NK-92 (cell line): ENCODE results near the gene PPP1R12B.
"Not testable (repeated sequence)": the region's sequence is repeated elsewhere in the genome, so short reads cannot be mapped to it uniquely, and the experiment has no call there.

Experiments
- DNase-seq: peaks from one replicate; lab custom pipeline; 2025; ENCODE audit not compliant: unreplicated experiment; lab: John Stamatoyannopoulos, UW

The PPP1R12B gene

DNA sequence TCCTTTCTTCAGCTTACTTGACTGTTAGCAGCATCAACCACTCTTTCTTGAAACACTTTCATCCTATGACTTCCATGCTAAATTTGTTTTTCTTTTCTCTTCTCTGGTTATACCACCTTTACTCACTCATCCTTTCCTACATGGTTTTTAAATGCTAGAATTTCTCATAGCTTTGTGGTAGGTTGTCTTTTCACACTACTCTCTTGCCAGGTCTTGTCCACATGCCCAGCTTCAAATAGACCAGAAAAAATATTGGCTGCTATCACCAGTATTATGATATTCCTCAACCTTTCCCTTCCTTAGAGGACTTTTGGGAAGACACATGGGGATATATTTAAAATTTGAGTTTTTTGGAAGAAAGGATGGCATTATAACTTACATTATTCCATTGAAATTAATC, 48.8 kb downstream of the PPP1R12B start:
- no peak for DNase-seq

DNA sequence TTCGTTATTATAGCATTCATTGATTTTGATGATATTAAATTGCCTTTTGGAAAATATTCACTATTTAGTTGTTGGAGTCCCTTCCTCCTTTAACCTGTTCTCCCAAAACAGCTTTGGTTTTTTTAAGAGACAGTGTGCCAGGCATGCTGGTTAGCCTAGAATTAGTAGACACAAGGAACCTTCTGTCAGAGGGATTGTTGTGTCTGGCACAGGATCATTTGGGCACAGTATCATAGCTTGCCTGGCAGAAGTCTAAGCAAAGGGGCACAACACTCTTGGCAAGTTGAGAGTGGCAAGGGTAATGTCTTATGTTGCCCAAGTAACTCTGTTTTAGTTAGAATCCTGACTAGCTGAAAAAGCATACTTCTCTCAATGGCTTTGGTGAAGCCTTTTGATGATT, 49.9 kb downstream of the PPP1R12B start:
- not testable (repeated sequence) for DNase-seq

DNA sequence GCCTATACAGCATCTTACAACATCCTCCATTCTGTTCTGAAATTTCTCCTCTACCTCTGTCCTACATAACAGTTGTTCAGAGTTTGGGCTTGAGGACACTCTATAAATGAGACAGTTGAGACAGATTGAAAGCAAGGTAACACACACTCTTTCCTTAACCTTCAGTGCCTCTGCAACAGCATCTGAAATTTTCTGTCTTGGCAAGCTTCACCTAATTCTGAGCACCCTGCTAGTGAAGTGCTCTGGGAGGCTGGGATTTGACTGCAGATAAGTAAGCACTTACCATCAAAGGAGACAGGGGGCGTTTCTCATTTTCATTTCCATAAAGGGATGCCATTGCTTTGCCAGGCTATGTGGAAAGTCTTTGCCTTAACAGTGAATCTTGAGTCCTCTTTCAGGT, 53.3 kb downstream of the PPP1R12B start:
- DNase-seq, result not testable (repeated sequence)

DNA sequence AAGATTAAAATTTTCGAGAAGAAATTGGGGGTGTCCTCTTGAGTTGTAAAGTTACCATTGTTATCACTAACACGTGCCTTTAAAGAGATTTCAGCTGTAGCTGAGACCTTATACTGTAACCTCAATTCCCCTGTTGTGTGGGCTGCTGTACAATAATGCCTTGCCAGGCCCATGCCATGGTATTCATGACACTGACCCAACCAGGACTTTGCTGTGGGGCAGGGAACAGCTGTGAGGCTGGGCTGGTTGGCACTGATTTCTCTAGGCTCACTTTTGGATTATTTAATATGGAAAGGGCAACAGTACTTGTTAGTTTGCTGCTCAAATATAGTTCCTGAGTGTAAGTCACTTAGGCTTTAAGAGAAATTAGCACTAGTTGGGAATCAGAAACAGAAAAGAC, 54.9 kb downstream of the PPP1R12B start:
- DNase-seq, result not testable (repeated sequence)

DNA sequence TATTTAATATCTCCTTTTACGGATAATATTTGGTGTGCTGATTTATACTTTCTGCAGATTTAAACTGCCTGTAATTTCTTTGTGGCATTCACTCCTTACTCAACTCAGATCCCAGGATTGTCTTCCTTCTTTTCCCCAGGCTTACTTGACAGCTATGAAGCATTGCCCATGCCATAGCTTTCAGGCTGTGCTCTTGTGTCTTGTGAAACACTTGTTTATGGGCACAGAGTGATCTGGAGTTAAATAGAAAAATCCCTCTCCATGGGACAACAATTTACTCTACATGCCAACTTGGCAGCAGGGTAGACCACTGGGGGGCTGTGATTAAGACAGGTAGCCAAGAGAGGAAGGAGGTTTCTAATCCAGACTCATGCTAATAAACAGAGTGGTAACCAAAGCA, 57.4 kb downstream of the PPP1R12B start:
- DNase-seq, result no peak

DNA sequence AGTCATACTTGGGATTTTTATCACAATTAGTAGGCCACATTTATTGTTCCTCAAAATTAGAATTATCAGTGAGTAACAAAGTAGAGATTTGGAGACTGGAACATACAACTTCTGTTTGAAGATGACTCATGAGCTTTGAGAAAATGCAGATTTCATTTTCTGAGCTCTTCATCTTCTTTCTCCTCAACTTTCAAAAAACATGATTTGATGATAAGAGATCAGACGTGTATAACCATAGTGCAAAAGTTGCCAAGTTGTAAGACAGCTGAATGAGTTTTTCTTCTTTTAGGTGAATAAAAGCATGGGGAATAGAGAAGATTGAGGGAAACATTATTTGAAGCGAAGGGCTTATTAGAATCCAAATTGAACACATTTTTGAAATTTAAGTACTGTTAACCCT, 58.4 kb downstream of the PPP1R12B start:
- DNase-seq, result not testable (repeated sequence)

DNA sequence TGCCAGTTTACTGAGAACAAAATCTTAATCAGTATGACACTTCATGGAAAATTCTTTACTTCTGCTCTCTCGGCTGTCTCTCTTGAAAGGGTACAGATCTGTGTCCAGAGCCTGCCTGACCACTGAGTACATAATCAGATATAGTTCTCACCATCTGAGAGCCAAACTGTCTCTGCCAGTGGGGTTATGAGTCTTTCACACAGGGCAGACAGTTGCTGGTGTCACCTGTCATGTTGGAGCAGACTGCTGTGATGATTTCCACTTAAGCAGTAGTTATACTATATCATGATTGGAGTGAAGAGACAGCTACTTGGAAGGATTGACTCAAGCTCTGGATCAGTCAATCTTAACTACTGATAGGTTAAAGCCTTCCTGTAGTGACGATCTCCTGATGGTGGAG, 58.9 kb downstream of the PPP1R12B start:
- not testable (repeated sequence) for DNase-seq

DNA sequence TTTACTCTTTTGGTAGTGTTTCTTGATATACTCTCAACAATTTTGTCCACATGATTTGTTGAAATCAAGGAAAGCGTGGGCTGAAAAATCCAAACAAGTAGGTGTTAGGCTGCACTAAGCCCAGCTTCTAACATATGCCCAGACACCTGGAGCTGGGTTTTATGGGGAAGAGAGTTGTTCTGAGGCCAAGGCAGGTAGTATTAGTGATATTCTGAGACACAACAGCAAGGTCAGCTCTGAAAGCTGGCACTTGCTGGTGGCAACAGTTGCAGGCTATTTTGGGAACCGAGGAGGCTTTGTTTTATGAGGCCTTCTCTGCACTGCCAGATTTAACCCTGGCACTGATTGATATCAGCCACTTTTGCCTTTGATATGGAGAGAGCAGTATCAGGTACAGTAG, 61.8 kb downstream of the PPP1R12B start:
- not testable (repeated sequence) for DNase-seq

DNA sequence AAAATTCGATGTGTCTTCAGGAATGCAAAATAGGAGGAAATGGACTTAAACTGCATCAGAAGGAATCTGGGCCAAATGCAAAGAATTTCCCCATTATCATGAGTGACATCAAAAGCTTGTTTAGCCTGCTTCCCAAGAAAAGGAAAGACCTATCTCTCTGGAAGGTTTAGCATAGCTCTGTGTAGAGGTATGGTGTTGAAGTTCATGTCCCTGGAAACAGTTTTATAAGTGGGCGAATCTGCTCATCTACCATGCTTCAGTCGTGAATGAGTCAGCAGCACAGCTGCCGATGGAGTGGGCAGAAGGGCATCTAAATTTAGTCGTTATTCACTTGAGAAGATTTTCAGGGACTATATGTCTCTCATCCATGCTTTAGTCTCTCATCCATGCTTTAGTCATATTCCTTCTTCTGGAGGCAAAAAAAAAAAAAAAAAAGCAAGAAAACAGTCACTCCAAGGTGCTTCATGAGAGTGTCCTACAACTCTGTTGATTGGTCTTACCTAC, 62.4 kb downstream of the PPP1R12B start:
- DNase-seq, result not testable (repeated sequence)

DNA sequence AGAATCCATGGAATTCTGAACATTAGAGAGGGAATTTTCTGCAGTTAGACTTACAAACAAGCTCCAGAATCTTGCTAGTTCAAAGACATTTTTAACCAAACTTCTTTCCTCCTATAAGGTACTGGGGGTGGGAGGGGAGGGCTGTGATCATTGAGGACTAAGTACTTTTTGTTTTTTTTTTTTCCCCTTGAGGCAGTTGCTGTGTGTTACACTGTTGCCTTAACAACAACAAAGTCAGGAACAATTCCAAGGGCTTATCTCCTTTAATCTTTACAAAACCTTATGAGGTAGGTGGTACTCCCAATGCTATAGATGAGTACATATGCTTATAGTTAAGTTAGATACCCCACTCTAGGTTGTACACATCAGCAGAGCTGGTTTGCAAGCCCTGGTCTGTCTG, 62.9 kb downstream of the PPP1R12B start:
- no peak for DNase-seq

DNA sequence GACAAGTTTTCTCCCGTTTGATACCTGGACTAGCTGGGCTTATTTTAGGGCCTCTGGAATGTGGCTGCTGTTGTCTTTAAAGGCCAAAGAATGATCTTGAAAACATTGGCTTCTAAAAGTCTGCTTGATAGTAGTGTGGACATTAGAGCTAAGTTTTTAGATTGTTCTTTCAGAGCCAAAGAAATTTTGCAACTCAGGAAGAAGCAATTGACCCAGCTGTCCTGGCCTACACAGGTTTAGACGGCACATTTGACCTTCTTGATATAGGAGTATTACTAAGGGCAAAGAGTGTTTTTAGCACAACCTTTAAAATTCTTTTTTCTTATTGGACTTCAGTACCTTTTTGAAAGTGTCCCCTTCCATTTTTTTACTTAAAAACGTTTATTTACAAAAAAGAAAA, 63.9 kb downstream of the PPP1R12B start:
- DNase-seq, result not testable (repeated sequence)

DNA sequence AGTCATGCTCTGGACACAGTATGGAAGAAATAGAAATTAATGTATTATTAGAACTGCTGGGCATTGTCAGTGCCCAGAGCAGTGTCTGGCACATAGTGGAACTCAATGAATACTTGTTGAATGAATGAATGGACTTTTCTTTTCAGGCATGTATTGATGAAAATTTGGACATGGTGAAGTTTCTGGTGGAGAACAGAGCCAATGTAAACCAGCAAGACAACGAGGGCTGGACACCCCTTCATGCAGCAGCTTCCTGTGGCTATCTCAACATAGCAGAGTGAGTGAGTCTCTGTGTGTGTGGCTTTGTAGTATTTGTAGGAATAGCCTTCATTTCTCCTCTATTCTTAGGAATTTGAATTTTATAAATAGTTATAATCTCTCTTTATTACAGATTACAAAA, 68.1 kb downstream of the PPP1R12B start:
- no peak for DNase-seq

DNA sequence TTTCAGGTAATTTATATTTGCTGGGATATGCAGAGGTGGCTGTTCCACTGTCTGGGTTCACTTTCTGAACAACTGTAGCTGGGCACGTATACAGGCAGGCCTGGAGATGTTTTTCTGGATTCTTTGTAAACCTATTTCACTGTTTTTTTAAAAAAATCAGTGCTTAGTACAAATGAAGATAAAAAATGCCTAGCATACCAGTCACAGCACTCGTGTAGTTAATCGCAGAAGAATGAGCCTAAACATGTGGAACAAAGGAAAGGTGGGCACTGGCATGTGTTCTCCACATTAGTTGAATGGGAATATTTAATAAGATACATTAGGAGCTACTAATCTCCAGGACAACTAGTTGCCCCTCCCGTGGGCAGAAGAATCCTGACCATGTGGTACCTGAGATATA, 68.6 kb downstream of the PPP1R12B start:
- DNase-seq, result not testable (repeated sequence)

DNA sequence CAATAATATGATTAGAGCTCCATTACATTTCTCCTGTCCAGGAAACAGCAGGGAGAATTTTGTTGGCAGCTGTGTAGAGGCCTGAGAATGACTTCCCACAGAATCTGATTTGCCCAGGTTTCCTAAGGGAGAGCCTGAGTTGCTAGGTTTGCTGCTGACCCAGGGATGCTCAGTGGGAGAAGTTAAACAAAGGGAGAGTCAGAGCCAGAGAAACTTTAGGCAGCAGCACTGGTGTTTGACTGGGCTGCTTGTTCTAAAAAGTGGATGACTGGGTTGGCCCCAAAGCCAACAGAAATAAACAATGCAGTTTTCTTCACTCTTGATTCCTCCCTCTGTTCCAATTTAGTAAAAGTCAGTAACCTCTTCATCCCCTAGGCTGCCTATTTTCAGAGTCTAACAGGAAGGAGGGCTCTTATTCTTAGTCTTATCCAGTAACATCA, 69.3 kb downstream of the PPP1R12B start:
- DNase-seq, result not testable (repeated sequence)

DNA sequence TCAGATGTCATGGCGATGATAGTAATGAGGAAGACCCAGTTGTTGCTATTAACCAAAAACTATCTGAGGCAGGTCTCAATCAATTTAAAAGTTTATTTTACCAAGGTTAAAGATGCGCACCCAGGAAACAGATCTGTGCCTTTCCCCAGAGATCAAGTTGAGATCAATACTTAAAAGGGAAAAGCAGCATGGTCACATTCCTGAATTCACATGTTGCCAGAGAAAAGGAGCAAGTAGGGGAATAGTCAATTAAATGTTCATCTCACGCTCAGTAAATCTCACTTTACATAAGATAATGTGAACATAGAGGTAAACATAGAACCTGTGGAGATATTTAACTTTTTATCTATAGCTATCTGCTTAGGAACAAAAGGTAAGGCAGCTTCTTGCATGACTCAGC, 71.2 kb downstream of the PPP1R12B start:
- not testable (repeated sequence) for DNase-seq

DNA sequence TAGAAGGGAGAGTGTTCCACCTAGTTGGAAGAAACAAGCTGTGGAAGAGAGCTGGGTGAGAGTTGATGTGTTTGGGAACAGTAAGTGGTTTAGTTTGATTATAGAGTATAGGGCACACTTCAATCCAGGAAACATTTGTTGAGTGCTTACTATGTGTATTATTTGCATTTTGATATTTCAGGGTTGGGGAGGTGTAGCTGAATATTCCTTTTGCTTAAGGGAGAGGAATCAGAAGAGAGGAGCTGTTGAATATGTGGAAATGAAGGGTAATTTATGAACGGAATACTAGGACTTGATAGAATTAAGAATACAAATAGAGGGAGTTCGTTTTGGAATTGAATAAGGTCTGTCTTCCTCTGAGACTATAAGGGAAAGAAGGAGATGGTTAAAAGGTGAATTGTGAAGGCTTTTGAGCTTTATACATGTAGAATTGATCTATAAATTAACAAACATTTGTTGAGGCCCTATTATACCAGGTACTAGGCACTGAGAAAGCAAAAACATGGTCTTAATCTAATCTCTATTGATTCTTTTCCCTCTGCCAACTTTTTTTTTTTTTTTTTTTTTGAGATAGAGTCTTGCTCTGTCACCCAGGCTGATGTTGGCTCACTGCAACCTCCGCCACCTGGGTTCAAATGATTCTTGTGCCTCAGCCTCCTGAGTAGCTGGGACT, 72.1 kb downstream of the PPP1R12B start:
- not testable (repeated sequence) for DNase-seq

DNA sequence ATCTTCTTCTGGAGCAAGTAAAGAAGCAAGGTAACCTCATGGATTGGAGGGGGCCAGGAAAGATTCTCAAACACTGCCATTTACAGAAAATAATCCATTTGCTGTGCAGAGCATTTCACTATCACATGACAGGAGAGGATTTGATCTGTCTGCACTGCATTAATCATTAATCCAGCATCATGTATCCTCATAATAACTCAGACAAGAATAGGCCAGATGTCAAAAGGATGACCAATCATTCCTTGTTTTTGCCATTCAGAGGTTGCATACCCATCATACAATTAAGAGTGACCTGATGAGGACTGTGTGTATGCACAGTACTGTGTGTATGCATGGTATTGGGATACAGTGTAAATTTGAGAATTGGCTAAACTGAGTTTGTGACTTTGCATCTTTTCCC, 74.2 kb downstream of the PPP1R12B start:
- not testable (repeated sequence) for DNase-seq

DNA sequence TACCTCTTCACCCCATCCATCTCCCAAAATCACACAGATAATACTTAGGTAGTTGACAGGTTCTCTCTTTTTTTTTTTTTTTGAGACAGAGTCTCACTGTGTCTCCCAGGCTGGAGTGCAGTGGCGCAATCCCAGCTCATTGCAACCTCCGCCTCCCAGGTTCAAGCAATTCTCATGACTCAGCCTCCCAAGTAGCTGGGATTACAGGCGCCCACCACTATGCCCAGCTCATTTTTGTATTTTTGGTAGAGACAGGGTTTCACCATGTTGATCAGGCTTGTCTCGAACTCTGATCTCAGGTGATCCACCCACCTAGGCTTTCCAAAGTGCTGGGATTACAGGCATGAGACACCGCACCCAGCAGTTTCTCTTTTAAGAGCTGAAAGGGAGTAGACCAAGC, 75.8 kb downstream of the PPP1R12B start:
- not testable (repeated sequence) for DNase-seq

DNA sequence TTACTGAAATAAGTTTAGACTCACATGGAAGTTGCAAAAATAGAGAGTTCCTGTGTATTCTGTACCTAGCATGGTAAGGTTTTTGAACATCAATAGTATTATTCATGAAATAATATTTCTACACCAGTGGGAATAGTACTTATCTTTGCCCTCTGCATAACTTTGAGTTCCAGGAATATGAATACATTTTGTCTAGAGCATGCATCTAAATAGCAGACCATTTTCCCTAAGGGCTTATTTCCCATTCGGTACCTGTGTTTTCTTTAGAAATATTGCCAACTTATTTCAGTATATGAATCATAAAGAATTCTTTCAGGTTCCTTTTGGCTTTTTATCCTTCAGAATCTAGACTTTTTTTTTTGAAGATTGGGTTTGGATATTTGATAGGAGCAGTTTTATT, 81.6 kb downstream of the PPP1R12B start:
- DNase-seq, result not testable (repeated sequence)

DNA sequence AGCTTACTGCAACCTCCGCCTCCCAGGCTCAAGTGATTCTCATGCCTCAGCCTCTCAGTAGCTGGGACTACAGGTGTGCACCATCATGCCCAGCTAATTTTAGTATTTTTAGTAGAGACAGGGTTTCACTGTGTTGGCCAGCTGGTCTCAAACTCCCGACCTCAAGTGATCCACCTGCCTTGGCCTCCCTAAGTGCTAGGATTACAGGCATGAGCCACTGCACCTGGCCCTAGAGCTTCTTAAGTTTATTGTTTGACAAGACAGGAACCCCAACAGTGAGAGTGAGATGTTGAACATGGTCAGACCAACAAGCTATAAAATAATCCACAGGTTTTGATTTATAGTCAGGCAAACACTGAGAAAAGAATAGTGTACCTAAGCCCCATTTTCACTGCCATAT, 83.8 kb downstream of the PPP1R12B start:
- not testable (repeated sequence) for DNase-seq

DNA sequence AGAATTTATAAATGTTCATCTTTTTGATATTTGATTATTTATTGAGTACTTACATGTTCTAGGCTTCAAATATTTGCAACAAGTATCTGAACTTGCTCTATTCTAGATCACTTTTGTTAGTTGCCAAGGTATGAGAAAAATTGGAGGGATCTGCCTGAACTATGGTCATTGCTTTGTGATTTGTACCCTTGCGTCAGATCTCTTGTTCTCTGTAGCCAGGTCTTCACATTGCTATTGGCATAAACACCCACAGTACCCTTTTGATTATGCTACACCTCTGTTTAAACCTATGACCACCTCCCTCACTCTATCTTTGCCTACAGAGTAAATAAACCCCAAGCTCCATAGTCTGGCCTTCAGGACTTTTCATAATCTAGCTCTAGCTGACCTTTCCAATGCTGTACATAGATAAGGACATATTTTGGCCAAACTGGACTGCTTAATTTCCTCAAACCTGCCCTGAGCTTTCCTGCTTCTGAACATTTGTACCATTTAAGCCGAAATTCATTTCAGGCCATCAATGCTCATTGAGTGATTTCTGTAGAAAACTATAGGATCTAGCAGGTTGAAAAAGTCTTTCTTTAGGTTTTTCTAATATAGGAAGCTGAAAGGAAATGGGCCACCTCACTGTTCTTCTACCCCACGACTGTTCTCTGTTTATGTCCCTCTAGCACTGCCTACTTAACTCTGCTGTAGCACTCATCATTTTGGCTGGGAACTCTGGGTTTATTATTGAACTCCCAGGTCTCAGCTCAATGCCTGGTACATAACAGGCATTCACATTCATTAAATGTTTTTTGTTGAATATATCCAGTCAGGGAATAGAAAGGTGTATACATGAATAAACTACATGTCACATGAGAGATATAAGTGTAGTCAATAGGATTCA, 84.9 kb downstream of the PPP1R12B start:
- no peak for DNase-seq

DNA sequence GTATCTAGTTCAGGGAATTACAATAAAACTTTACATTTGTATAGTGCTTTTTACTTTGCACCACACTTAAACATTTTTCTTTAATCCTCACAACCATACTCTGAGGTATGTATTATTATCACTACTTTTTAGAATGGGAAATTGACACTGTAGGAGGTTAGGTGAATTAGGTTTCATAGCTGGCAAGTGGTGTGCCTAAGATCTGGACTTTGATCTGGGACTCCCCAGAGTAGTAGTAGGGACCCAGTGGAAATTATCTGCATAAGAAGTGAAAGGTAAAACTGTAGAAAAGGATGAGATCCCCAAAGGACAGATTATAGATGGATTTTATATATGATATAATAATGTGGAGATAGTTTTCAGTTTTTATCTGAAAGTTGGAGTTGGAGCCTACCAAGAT, 85.6 kb downstream of the PPP1R12B start:
- DNase-seq, result no peak
